ENCODE data around the gene CHD1. TPM values are rescaled to one million over a fixed set of nuclear protein-coding genes. Genes with fewer than 3 reads are reported as not detected.

Gene CHD1
- total and polyA plus RNA-seq, 2 of the 13 experiments (the other 11 are each of a cell fraction or from before 2014, with no cell fraction given): 22.8 to 55.9 TPM

GRCh38 chr5:98840946-98841345 lies 87.9 kb downstream of the CHD1 start:
- no peaks in the 10 kb centered on the region for H4K20me1 ChIP-seq (ENCODE audit: insufficient read depth, low read length)
- H3K9me3 ChIP-seq (ENCODE audit: low read length): peaks cover 28% of the 10 kb centered on the region
- no peaks in the 10 kb centered on the region for H3K36me3 ChIP-seq (replicated peaks in 1 of 2; ENCODE audit: control insufficient read depth in 1 of 2, insufficient read depth in 2 of 2, low read length in 2 of 2)
- intact Hi-C loops (cut with micrococcal nuclease; ENCODE audit: unreplicated experiment) (loop anchor here (2.0 kb wide), 1 partner anchor 220 kb away; no protein-coding TSS in a partner anchor), in situ Hi-C loops (cut with HindIII; ENCODE audit: extremely low pct_ligation_motif_present, low pct_unique_long_range_greater_than_20kb) (loop anchor here (25.0 kb wide), 1 partner anchor 1304 kb away; no protein-coding TSS in a partner anchor)
- BruUV-seq (replicated peaks): no TSS peak
- H3K27me3 ChIP-seq (ENCODE audit: control insufficient read depth in 1 of 2, insufficient read depth in 2 of 2, low read length in 2 of 2): no peaks in the 10 kb centered on the region; a peak in 1 of 5 replicates
- H3K4me2 ChIP-seq (ENCODE audit: low read depth, low read length): no peak overlapping the region
- DNase-seq (ENCODE audit: low spot score): no peak
- no peak overlapping the region for H2AFZ ChIP-seq (ENCODE audit: low read length)
- H3K27ac ChIP-seq (ENCODE audit: extremely low read length, insufficient read depth, low read length): no peak overlapping the region
- no peak overlapping the region for H3K4me3 ChIP-seq (replicated peaks in 1 of 3; ENCODE audit: insufficient read depth in 1 of 3, low read depth in 2 of 3, low read length in 3 of 3)
- H3K4me1 ChIP-seq (ENCODE audit: insufficient read depth, low read length): no peaks in the 10 kb centered on the region
- no peak for ATAC-seq
- POLR2A ChIA-PET: no interaction called here
- 80% methylated on average over 1 of the region's 1 CpG for WGBS (ENCODE audit: low lambda C conversion rate)
- no peaks in the 10 kb centered on the region for H3K79me2 ChIP-seq (ENCODE audit: insufficient read depth, low read length)
- H3K9ac ChIP-seq (ENCODE audit: insufficient read depth, low read depth, low read length): no peak overlapping the region
- FAIRE-seq: no peak
- CTCF ChIA-PET (ENCODE audit: low intra/inter-chr PET ratio, low total read pairs): no interaction called here
- no peak for TF ChIP-seq AKAP8 (CRISPR knock-in tag; IDR thresholded peaks at IDR 0.05)
- TF ChIP-seq YEATS2 (CRISPR knock-in tag; IDR thresholded peaks at IDR 0.05; ENCODE audit: borderline replicate concordance): no peak
- no peak for TF ChIP-seq JUND (CRISPR knock-in tag; IDR thresholded peaks at IDR 0.05)
- TF ChIP-seq ZNF468 (CRISPR knock-in tag; IDR thresholded peaks at IDR 0.05): no peak
- TF ChIP-seq NFRKB (IDR thresholded peaks at IDR 0.05): no peak
- no peak for TF ChIP-seq ATF6 (CRISPR knock-in tag; conservative IDR thresholded peaks at IDR 0.05)
- no peak for TF ChIP-seq ZBTB42 (CRISPR knock-in tag; IDR thresholded peaks at IDR 0.05)
- TF ChIP-seq FOXP4 (CRISPR knock-in tag; IDR thresholded peaks at IDR 0.05): no peak
- TF ChIP-seq ZNF720 (CRISPR knock-in tag; IDR thresholded peaks at IDR 0.05): no peak
- TF ChIP-seq STAT6 (CRISPR knock-in tag; IDR thresholded peaks at IDR 0.05; ENCODE audit: borderline replicate concordance): no peak
- TF ChIP-seq NFAT5 (CRISPR knock-in tag; IDR thresholded peaks at IDR 0.05): no peak
- TF ChIP-seq HHEX (CRISPR knock-in tag; IDR thresholded peaks at IDR 0.05): no peak
- TF ChIP-seq PHF21A (CRISPR knock-in tag; IDR thresholded peaks at IDR 0.05): no peak
- TF ChIP-seq MAF1 (CRISPR knock-in tag; IDR thresholded peaks at IDR 0.05; ENCODE audit: borderline replicate concordance): no peak

All from HepG2 (cell line).